PFSK-1 (cell line): ENCODE results near the gene GP1BB.

ENCODE experiments used
- FOXP2 ChIP-seq: optimal IDR thresholded peaks from 2 replicates; pipeline ENCODE3; 2011; ENCODE audit warnings: borderline replicate concordance, control low read depth, inconsistent platforms; ENCODE audit not compliant: insufficient read depth; ENCODE audit errors: extremely low read length, extremely low read depth
- POLR2AphosphoS5 ChIP-seq: IDR thresholded peaks from 2 replicates; pipeline ENCODE4 v1.6.1; 2012; ENCODE audit warnings: low read depth, mild to moderate bottlenecking, control low read depth, low read length, moderate library complexity
- SIN3A ChIP-seq: IDR thresholded peaks from 2 replicates; pipeline ENCODE4 v1.6.1; 2012; ENCODE audit warnings: mild to moderate bottlenecking, low read length, moderate library complexity, borderline replicate concordance; ENCODE audit not compliant: insufficient read depth
- TAF1 ChIP-seq: IDR thresholded peaks from 2 replicates; pipeline ENCODE4 v1.6.1; 2012; ENCODE audit warnings: low read length, control low read depth, borderline replicate concordance; ENCODE audit not compliant: insufficient read depth
- TF ChIP-seq, protein P1 (sequence below), 2 experiments: IDR thresholded peaks; 2 replicates each; pipeline versions ENCODE4 v1.6.1 to v1.8.0; 2011 to 2012; ENCODE audit warnings: low read depth in 2 of 2, low read length in 2 of 2, control low read depth in 1 of 2, inconsistent platforms in 1 of 2, mild to moderate bottlenecking in 1 of 2, moderate library complexity in 1 of 2; ENCODE audit not compliant: insufficient read depth in 1 of 2

Gene GP1BB

DNA sequence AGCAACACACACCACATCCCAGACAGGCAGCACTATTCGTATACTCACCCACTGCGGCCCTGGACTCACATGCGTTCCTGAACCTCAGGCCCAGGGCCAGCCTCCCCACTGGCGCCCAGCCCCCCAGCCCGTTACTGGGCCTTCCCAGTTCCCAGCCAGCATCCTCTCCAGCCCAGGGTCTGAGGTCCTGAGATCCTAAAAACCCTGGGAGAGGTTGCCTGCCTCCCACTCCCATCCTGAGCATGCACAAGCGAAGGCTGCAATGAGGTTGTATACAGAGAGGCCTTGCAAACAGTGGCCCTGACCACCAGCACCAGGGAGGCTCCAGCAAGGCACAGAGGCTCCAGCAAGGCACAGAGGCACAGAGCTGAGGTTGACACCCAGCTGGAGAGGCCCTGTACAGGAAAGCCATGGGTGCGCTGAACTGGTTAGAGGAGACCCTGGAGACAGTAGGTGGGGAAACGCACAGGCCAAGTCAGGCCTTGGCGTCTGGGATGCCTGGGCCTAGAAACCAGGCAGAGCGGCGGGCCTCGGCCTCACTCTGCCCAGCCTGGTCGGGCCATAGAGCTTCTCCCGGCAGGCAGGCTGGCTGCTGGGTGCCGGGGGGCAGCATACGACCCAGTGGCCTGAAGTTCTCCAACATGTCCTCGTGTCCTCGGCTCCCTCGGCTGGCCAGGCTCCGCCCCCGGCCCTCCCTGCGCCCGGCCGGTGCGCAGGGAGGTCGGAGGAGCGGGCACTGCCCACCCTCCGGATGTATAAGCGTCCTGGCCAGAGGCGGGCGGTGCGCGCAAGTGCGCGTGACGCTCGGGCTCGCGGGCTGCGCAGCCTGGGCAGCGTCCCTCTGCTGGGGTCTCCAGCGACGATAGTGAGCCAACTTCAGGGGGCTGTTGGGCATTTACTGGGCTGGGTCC is 34.9 kb downstream of the GP1BB start:
- no peak for TF ChIP-seq FOXP2
- TF ChIP-seq, protein P1, sequence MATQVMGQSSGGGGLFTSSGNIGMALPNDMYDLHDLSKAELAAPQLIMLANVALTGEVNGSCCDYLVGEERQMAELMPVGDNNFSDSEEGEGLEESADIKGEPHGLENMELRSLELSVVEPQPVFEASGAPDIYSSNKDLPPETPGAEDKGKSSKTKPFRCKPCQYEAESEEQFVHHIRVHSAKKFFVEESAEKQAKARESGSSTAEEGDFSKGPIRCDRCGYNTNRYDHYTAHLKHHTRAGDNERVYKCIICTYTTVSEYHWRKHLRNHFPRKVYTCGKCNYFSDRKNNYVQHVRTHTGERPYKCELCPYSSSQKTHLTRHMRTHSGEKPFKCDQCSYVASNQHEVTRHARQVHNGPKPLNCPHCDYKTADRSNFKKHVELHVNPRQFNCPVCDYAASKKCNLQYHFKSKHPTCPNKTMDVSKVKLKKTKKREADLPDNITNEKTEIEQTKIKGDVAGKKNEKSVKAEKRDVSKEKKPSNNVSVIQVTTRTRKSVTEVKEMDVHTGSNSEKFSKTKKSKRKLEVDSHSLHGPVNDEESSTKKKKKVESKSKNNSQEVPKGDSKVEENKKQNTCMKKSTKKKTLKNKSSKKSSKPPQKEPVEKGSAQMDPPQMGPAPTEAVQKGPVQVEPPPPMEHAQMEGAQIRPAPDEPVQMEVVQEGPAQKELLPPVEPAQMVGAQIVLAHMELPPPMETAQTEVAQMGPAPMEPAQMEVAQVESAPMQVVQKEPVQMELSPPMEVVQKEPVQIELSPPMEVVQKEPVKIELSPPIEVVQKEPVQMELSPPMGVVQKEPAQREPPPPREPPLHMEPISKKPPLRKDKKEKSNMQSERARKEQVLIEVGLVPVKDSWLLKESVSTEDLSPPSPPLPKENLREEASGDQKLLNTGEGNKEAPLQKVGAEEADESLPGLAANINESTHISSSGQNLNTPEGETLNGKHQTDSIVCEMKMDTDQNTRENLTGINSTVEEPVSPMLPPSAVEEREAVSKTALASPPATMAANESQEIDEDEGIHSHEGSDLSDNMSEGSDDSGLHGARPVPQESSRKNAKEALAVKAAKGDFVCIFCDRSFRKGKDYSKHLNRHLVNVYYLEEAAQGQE (IDR thresholded peaks at IDR 0.05; ENCODE audit: insufficient read depth in 1 of 2, low read depth in 2 of 2, low read length in 2 of 2): no peak
- TF ChIP-seq SIN3A: no peak
- no peak for TF ChIP-seq POLR2AphosphoS5
- TF ChIP-seq TAF1: no peak

DNA sequence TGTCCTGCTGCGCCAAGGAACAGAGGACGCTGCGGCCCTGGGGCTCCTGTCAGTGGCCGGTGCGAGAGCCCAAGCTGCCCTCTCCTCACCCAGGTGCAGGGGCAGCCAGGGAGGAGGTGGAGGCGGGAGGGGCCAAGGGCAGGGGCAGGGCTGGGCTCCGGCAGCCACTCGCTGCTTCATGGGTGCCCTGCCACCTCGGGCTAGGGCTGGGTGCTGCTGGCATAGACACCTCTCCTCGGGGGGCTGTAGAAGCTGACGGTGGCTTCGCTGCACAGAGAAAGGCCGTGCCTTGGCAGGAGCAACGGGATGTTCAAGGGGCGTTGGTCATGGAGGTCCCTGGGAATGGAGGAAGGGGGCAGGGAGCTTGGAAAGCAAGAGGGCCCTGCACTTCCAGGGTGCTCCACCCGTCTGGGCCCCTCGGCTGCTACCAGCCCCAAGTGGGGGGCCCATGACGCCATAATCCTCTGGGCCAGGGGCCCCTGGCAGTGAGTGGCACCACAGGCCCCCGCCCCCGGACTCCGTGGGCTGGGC is 35.6 kb downstream of the GP1BB start:
- no peak for TF ChIP-seq POLR2AphosphoS5
- TF ChIP-seq TAF1: no peak
- TF ChIP-seq, protein P1 (IDR thresholded peaks at IDR 0.05; ENCODE audit: insufficient read depth in 1 of 2, low read depth in 2 of 2, low read length in 2 of 2): no peak
- TF ChIP-seq SIN3A: no peak
- no peak for TF ChIP-seq FOXP2

DNA sequence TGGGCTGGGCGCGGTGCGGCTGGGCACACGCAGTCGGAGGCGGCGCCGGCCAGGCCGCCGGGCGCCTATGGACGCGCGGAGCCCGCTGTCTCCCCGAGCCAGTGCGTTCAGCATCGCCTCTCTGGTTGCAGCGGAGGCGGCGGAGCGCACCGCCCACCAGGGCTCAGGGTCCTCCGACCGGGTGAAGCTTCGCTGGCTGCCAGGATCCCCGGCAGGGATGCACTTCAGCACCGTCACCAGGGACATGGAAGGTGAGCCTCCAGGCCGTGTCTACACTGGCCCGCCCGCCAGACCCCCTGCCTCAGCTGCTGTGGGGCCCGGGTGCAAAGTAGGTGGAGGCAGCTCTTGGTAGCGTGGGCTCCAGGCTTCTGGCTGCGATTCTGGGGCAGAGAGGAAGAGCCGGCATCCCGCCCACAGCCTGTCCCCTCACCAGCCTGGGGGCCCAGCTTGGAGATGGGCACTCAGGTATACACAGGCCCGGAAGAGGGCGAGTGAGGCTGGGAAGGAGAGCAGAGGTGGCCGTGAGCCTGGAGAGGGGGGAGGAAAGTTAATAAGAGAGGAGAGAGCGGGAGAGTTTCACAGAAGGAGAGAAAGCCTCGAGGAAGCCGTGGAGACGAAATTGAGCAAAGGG is 36.2 kb downstream of the GP1BB start:
- TF ChIP-seq FOXP2: no peak
- TF ChIP-seq, protein P1 (IDR thresholded peaks at IDR 0.05; ENCODE audit: insufficient read depth in 1 of 2, low read depth in 2 of 2, low read length in 2 of 2): no peak

DNA sequence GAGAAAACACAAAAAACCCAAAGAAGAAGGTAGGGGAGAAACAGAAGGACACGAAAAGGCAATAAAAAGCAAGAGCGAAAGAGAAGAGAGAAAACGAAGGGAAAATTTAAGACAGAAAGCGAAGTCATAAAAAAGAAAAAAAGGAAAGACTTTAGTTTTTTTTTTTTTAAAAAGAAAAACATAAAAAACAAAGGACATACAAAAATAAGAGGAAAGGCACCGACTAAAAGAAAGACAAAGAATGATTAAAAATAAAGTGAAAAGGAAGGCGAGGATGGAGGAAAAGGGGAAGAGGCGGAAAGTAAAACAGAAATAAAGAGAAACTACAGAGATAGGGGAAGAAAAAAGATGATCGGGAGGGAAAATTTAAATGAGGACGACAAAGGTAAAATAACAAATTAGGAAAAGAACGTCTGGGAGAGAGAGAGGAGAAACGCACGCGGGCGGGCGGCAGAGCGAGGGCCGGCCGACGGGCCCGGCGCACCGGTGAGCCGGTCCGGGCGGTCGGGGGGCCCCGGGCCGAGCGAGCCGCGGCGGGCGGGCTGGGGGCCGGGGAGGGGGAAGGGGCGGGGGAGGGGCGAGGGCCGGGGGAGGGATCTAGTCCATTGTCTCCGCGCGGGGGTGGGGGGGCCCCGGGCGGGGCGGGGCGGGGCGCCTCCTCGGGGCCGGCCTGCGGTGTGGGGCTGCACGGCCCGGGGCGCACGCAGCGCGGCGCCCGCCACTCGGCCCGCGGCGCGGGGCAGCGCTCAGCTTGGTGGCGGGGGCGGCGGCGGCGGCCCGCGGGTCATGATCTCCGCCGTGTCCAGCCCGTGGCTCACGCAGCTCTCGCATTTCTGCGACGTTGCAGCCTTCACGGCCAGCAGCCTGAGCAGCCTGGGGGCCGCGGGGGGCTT is 37.0 kb downstream of the GP1BB start, which contains the start of gene TBX1:
Gene TBX1, plus strand, starts transcription at position 721 of the 893 bp plus-strand sequence. Its CDS starts 66 bp downstream, at position 787.
- TF ChIP-seq FOXP2 (no peak), SIN3A (no peak), POLR2AphosphoS5 (no peak), TAF1 (no peak)
- TF ChIP-seq, protein P1 (IDR thresholded peaks at IDR 0.05; ENCODE audit: insufficient read depth in 1 of 2, low read depth in 2 of 2, low read length in 2 of 2): no peak
